Articular chondrocyte of knee joint (primary cell): ENCODE measurements around the gene ACP4. TPM values are rescaled to one million over a fixed set of nuclear protein-coding genes. Genes with fewer than 3 reads are reported as not detected.

Experiments
- small RNA-seq: library from RNA; depleted of rRNA; stranded (forward); fragments of <200 nt; gene quantifications from one replicate; pipeline ENCODE3, GENCODE V24; 2012
- total RNA-seq: library from RNA; depleted of rRNA; stranded (reverse); fragments of >200 nt; gene quantifications from 2 replicates; pipeline ENCODE4 v1.2.3, GENCODE V29; 2012

ACP4 gene, protein sequence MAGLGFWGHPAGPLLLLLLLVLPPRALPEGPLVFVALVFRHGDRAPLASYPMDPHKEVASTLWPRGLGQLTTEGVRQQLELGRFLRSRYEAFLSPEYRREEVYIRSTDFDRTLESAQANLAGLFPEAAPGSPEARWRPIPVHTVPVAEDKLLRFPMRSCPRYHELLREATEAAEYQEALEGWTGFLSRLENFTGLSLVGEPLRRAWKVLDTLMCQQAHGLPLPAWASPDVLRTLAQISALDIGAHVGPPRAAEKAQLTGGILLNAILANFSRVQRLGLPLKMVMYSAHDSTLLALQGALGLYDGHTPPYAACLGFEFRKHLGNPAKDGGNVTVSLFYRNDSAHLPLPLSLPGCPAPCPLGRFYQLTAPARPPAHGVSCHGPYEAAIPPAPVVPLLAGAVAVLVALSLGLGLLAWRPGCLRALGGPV
- total RNA-seq, result not detected in 2 replicates

DNA sequence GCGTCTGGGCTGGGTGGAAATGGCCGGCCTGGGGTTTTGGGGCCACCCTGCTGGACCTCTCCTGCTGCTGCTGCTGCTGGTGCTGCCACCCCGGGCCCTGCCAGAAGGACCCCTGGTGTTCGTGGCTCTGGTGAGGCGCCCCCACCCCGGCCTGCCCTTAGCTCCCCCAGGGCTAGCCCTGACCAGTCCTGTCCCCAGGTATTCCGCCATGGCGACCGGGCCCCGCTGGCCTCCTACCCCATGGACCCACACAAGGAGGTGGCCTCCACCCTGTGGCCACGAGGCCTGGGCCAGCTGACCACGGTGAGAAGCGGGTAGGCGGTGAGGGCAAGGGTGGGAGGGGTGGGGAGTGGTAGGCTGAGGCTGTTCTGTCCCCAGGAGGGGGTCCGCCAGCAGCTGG lies at the start of gene ACP4:
TSS of gene ACP4 (plus strand) at position 20 of the 400 bp plus-strand sequence. CDS start at position 20, 0 bp downstream.

GRCh38 chr19:50770164-50770563 lies 20.1 kb upstream of the ACP4 start, which contains the start of gene GPR32:
TSS of gene GPR32 (plus strand) at chr19:50770464. CDS start at chr19:50770601, 137 bp downstream.

DNA sequence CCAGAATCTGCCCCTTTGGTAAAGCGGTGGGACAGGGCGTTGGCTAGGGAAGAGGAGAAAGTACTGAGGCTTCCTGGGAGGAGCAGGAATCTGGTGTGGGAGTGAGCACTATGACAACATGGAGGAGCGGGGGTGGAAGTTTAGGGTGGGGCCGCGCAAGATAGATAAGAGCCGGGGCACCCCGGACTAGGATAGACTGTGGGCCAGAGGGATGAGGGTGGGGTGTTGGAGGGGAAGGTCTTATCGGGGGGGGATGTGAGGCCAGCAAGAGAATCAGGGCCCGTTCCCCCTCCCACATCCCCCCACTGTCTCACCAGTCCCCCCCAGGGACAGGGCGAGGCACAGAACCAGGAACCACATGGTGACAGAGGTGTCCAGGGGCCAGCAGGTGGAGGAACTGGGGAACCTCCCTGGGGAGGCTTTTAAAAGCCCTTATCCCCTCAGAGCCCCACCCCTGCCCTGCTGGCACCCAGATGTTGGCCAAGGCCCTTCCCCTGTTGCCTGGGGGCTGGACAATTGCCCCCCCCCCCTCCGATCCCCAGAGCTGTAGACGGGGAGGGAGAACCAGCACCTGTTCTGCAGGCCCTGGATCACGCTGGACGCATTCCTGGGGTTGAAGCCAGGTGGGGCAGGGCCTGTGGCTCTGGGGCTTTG lies 33.3 kb downstream of the ACP4 start, which contains the start of gene KLK1:
TSS of gene KLK1 (minus strand) at position 399 of the 654 bp plus-strand sequence. CDS start at position 360, 39 bp downstream.

DNA sequence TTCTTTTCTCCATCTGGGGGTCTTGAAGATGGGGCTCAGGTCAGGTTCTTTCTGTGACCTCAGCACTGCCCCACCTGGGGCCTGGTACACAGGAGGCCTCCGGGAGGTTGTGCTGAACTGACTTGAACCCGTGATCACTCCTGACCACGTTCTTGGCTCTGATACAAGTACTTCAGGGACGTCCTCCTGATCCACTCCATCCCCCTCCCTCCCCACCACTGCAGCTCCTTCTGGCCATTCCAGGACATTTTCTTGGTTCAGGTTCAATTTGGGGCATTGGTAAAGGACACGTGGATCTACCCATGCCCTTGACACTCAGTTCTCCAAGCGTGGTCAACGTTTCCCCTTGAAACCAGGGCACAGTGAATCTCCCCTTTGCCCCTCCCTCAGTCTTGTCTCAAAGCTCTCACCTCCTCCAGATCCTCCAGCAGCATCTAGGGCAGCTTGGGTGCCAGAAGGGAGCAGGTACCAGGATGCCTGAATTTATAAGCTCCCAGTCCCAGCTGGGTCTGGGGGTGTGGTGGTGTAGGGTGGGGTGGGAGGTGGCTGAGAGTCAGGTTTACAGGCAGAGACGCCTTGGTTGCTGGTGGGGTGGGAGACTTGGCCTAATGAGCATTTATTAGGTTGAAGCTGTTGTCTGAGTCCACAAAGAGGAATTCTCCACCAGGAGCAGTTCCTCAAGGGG lies 43.0 kb downstream of the ACP4 start, which contains the start of gene KLK15:
TSS of gene KLK15 (minus strand) at position 458 of the 685 bp plus-strand sequence. CDS start 2,082 bp downstream, outside the sequence.

Small RNAs within 50 kb of the gene (small RNA-seq; reads per million reads assigned to genes)
- gene SNORD88A (62.3 reads per million, percentile 97 among the genes with 10 or more reads in this experiment), gene SNORD88B (not detected), gene SNORD88C (not detected)

Other genes with a start within 250 kb of the ACP4 start
- gene LRRC4B, start 222.0 kb upstream of the ACP4 start, total RNA-seq, result not detected in 2 replicates
- gene SYT3, start 150.5 kb upstream of the ACP4 start, total RNA-seq, result not detected in 2 replicates
- not detected in 2 replicates for gene C19orf81, start 141.0 kb upstream of the ACP4 start, total RNA-seq
- 0.52 and 1.2 TPM in 2 replicates for gene SHANK1, start 70.6 kb upstream of the ACP4 start, total RNA-seq
- gene CLEC11A, start 67.1 kb upstream of the ACP4 start, total RNA-seq, result 9.4 and 17.7 TPM in 2 replicates
- gene GPR32, start 20.0 kb upstream of the ACP4 start, total RNA-seq, result not detected in 2 replicates
- gene KLK1, start 33.4 kb downstream of the ACP4 start, total RNA-seq, result not detected in 2 replicates
- gene KLK15, start 43.2 kb downstream of the ACP4 start, total RNA-seq, result not detected in 2 replicates
- gene KLK3, start 64.5 kb downstream of the ACP4 start, total RNA-seq, result not detected in 2 replicates
- not detected in 2 replicates for gene KLK2, start 83.0 kb downstream of the ACP4 start, total RNA-seq
- gene KLK4, start 121.0 kb downstream of the ACP4 start, total RNA-seq, result not detected in 2 replicates
- not detected in 2 replicates for gene KLK5, start 162.6 kb downstream of the ACP4 start, total RNA-seq
- not detected in 2 replicates for gene KLK6, start 179.2 kb downstream of the ACP4 start, total RNA-seq
- gene KLK7, start 193.5 kb downstream of the ACP4 start, total RNA-seq, result not detected in 2 replicates
- gene KLK8, start 211.2 kb downstream of the ACP4 start, total RNA-seq, result not detected in 2 replicates
- not detected in 2 replicates for gene KLK10, start 229.3 kb downstream of the ACP4 start, total RNA-seq
- not detected in 2 replicates for gene KLK11, start 236.2 kb downstream of the ACP4 start, total RNA-seq
- not detected in 2 replicates for gene KLK12, start 244.6 kb downstream of the ACP4 start, total RNA-seq